ENCODE results near the gene BAX.
"Not testable (repeated sequence)": the region's sequence is repeated elsewhere in the genome, so short reads cannot be mapped to it uniquely, and the experiment has no call there.

The BAX gene

DNA sequence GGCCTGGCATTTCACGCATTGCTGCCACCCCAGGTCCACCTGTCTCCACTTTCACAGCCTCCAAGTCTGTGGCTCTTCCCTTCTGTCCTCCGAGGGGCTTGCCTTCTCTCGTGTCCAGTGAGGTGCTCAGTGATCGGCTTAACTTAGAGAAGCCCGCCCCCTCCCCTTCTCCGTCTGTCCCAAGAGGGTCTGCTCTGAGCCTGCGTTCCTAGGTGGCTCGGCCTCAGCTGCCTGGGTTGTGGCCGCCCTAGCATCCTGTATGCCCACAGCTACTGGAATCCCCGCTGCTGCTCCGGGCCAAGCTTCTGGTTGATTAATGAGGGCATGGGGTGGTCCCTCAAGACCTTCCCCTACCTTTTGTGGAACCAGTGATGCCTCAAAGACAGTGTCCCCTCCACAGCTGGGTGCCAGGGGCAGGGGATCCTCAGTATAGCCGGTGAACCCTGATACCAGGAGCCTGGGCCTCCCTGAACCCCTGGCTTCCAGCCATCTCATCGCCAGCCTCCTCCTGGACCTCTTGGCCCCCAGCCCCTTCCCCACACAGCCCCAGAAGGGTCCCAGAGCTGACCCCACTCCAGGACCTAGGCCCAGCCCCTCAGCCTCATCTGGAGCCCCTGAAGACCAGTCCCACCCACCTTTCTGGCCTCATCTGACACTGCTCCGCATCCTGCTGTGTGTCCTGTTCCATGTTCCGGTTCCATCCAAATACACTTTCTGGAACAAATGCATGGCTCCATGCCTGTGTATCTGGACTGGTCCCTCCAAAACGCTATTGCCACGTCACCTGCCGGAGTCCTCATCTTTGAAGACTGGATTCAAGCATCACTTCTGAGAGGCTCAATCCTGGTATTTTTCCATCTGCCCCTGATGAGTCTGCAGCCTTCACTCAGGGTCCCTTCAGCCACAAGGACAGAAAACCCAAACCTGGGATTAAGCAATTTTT, 31.9 kb upstream of the BAX start:
- TF ChIP-seq, protein P1, sequence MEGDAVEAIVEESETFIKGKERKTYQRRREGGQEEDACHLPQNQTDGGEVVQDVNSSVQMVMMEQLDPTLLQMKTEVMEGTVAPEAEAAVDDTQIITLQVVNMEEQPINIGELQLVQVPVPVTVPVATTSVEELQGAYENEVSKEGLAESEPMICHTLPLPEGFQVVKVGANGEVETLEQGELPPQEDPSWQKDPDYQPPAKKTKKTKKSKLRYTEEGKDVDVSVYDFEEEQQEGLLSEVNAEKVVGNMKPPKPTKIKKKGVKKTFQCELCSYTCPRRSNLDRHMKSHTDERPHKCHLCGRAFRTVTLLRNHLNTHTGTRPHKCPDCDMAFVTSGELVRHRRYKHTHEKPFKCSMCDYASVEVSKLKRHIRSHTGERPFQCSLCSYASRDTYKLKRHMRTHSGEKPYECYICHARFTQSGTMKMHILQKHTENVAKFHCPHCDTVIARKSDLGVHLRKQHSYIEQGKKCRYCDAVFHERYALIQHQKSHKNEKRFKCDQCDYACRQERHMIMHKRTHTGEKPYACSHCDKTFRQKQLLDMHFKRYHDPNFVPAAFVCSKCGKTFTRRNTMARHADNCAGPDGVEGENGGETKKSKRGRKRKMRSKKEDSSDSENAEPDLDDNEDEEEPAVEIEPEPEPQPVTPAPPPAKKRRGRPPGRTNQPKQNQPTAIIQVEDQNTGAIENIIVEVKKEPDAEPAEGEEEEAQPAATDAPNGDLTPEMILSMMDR (IDR thresholded peaks at IDR 0.05; ENCODE audit: insufficient read depth, low read depth, low read length, missing control alignments), result no peak
- no peak for DNase-seq (ENCODE audit: low read depth)
- H3K4me3 ChIP-seq (ENCODE audit: low read depth, low read length), result no peak overlapping the region

DNA sequence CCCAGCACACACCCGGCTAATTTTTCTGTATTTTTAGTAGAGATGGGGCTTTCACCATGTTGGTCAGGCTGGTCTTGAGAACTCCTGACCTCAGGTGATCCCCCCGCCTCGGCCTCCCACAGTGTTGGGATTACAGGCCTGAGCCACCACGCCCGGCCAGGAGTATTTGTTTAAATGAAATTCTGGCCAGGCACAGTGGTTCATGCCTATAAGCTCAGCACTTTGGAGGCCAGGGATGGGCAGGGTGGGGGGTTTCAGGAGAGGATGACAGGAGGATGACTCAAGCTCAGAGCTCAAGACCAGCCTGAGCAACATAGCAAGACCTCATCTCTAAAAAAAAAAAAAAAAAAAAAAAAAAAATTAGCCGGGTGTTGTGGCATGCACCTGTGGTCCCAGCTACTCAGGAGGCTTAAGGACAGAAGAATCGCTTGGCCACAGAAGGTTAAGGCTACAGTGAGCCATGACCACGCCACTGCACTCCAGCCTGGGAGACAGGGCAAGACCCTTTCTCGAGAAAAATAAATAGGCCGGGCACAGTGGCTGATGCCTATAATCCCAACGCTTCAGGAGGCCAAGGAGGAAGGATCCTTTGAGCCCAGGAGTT, 29.3 kb upstream of the BAX start:
- no peak for DNase-seq (ENCODE audit: low read depth)
- TF ChIP-seq, protein P1 (IDR thresholded peaks at IDR 0.05; ENCODE audit: insufficient read depth, low read depth, low read length, missing control alignments), result no peak
- H3K4me3 ChIP-seq (ENCODE audit: low read depth, low read length), result no peak overlapping the region

DNA sequence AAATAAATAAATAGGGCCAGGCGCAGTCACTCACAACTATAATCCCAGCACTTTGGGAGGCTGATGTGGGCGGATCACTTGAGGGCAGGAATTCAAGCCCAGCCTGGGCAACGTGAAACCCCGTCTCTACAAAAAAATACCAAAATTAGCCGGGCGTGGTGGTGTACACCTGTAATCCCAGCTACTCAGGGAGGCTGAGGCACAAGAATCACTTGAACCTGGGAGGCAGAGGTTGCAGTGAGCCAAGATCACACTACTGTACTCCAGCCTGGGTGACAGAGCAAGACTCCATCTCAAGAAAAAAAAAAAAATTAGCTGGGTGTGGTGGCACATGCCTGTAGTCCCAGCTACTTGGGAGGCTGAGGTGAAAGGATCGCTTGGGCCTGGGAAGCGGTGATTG, 28.8 kb upstream of the BAX start:
- not testable (repeated sequence) for DNase-seq (ENCODE audit: low read depth); H3K4me3 ChIP-seq (ENCODE audit: low read depth, low read length)

DNA sequence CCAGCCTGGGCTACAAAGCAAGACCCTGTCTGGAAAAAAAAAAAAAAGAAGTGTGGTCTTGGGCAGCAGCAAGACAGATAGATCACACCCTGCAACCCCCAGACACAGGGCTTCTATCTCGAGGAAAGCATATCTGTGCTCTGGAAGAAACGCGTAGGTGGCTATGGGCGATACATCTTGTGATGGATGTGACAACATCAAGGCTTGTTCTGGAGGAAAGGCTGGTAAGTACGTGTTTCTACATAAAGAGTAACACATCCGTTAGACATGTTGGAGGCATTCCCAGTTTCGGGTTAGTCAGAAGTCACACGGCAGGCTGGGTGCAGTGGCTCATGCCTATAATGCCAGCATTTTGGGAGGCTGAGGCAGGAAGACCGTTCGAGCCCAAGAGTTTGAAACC, 27.8 kb upstream of the BAX start:
- no peak overlapping the region for H3K4me3 ChIP-seq (ENCODE audit: low read depth, low read length)
- TF ChIP-seq, protein P1 (IDR thresholded peaks at IDR 0.05; ENCODE audit: insufficient read depth, low read depth, low read length, missing control alignments), result no peak
- DNase-seq (ENCODE audit: low read depth), result no peak

DNA sequence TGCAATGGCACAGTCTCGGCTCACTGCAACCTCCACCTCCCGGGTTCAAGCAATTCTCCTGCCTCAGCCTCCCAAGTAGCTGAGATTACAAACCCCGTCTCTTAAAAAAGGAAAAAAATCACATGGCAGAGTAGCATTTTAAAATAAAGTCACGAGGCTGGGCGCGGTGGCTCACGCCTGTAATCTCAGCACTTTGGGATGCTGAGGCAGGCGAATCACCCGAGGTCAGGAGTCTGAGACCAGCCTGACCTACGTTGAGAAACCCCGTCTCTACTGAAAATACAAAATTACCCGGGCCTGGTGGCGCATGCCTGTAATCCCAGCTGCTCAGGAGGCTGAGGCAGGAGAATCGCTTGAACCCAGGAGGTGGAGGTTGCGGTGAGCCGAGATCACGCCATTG, 27.0 kb upstream of the BAX start:
- H3K4me3 ChIP-seq (ENCODE audit: low read depth, low read length); DNase-seq (ENCODE audit: low read depth): not testable (repeated sequence)

DNA sequence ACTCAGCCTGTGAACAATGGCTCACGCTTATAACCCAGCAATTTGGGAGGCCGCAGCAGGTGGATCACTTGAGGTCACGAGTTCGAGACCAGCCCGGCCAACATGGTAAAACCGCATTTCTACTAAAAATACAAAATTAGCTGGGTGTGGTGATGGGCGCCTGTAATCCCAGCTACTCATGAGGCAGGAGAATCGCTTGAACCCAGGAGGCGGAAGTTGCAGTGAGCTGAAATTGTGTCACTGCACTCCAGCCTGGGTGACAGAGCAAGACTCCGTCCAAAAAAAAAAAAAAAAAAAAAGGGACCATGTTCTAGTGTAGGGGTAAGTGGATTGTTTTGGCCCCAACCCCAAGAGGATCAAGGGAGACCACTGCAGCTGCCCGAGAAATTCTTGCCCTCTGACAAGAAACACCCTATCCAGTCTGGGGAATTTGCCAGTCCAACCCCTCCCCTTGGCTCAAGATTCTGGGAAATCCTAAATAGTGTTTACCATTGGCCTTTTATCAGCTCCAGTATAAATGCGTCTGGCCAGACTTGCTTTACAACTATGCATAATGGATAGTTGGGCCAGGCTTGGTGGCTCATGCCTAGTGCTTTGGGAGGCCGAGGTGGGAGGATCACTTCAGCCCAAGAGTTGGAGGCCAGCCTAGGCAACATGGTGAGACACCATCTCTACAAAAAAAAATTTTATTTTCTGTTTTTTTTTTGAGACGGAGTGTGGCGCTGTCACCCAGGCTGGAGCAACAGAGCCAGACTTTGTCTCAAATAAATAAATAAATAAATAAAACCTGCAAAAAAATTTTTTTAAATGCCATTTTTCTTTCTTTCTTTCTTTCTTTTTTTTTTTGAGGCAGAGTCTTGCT, 26.3 kb upstream of the BAX start:
- no peak overlapping the region for H3K4me3 ChIP-seq (ENCODE audit: low read depth, low read length)
- TF ChIP-seq, protein P1 (IDR thresholded peaks at IDR 0.05; ENCODE audit: insufficient read depth, low read depth, low read length, missing control alignments), result no peak
- no peak for DNase-seq (ENCODE audit: low read depth)

DNA sequence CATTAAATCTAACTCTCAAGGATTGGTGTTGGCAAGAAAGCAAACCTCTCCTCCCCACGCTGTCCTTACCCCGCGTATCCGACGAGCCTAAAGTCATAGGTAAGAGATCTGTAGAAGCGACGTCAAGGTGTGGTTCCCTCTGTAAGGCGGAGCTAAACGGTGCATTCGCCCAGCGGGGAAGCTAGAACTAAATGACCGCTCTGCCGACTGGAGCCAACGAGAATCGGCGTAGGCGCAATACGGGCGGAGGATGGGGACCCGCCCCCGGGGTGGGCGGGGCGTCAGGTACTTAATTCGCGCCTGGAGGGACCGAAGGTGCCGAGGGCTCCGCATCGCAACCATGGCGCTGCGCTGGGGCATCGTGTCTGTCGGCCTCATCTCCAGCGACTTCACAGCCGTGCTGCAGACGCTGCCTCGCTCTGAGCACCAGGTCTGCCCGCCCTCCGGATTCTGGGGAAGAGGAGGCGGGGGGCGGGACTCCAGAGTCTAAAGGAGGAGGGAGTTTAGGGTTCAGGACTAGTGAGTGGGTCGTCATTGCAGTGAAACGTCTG, 21.2 kb upstream of the BAX start, which contains the start of gene DHDH:
TSS of gene DHDH (plus strand) at position 318 of the 551 bp plus-strand sequence. CDS start at position 341, 23 bp downstream.
- H3K4me3 ChIP-seq (ENCODE audit: low read depth, low read length), result peak within 1 kb of the TSS; percentile 29
- TF ChIP-seq, protein P1 (IDR thresholded peaks at IDR 0.05; ENCODE audit: insufficient read depth, low read depth, low read length, missing control alignments), result no peak

More for the DNA sequence above, 21.2 kb upstream of the BAX start, which contains the start of gene DHDH:
- peak; percentile 75 for DNase-seq (ENCODE audit: low read depth)
